ENCODE results near the gene PHTF2.

GRCh38 chr7:77912293-77912692 is 113.7 kb downstream of the PHTF2 start:
- TF ChIP-seq HCFC1 (IDR thresholded peaks at IDR 0.05; ENCODE audit: low read length) (no peak), MYC (IDR thresholded peaks at IDR 0.05; ENCODE audit: insufficient read depth, insufficient read length, insufficient replicate concordance, low read length, severe bottlenecking) (no peak), RFX5 (IDR thresholded peaks at IDR 0.05; ENCODE audit: low read depth, low read length) (no peak), CTCF (IDR thresholded peaks at IDR 0.05 in 2 of 3, conservative IDR thresholded peaks at IDR 0.05 in 1 of 3; ENCODE audit: control insufficient read depth in 2 of 3, extremely low read depth in 1 of 3, insufficient read depth in 1 of 3, low read depth in 3 of 3, low read length in 3 of 3) (no peak), JUNB (IDR thresholded peaks at IDR 0.05) (no peak), BHLHE40 (IDR thresholded peaks at IDR 0.05; ENCODE audit: borderline replicate concordance in 1 of 2, low read depth in 2 of 2, low read length in 1 of 2) (no peak), SMC3 (IDR thresholded peaks at IDR 0.05; ENCODE audit: borderline replicate concordance, low read length) (no peak), MLLT1 (IDR thresholded peaks at IDR 0.05) (no peak), ZSCAN29 (IDR thresholded peaks at IDR 0.05) (no peak), EP300 (IDR thresholded peaks at IDR 0.05; ENCODE audit: borderline replicate concordance in 1 of 2, control insufficient read depth in 1 of 2, low read depth in 2 of 2, low read length in 2 of 2) (no peak), CHD2 (IDR thresholded peaks at IDR 0.05; ENCODE audit: borderline replicate concordance, low read depth, low read length) (no peak)
- TF ChIP-seq, protein P1, sequence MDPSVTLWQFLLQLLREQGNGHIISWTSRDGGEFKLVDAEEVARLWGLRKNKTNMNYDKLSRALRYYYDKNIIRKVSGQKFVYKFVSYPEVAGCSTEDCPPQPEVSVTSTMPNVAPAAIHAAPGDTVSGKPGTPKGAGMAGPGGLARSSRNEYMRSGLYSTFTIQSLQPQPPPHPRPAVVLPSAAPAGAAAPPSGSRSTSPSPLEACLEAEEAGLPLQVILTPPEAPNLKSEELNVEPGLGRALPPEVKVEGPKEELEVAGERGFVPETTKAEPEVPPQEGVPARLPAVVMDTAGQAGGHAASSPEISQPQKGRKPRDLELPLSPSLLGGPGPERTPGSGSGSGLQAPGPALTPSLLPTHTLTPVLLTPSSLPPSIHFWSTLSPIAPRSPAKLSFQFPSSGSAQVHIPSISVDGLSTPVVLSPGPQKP (IDR thresholded peaks at IDR 0.05; ENCODE audit: low read depth, low read length) = no peak
